ENCODE data around the gene DNAJB1.
"Not testable (repeated sequence)": the region's sequence is repeated elsewhere in the genome, so short reads cannot be mapped to it uniquely, and the experiment has no call there.

DNAJB1 gene

GRCh38 chr19:14565298-14565679, 47.1 kb upstream of the DNAJB1 start:
- no peak overlapping the region for H3K14ac ChIP-seq (ENCODE audit: low read length)
- no peak overlapping the region for H2BK120ac ChIP-seq (ENCODE audit: insufficient read depth, low read length, poor library complexity)
- H3K4me3 ChIP-seq (ENCODE audit: low read depth, low read length): no peak overlapping the region
- peaks cover 3% of the 10 kb centered on the region for H3K79me2 ChIP-seq (ENCODE audit: control insufficient read depth, insufficient read depth, low read length, poor library complexity)
- H2BK12ac ChIP-seq (ENCODE audit: low read length): no peak overlapping the region
- no peak overlapping the region for H3K23ac ChIP-seq (ENCODE audit: low read length)
- no peak overlapping the region for H3K4ac ChIP-seq (ENCODE audit: low read depth, low read length)
- no peak overlapping the region for H3K18ac ChIP-seq (ENCODE audit: low read length)
- no peak overlapping the region for H3K9ac ChIP-seq (ENCODE audit: low read length)
- no peak overlapping the region for H4K91ac ChIP-seq (ENCODE audit: low read depth, low read length)
- H2BK5ac ChIP-seq (ENCODE audit: low read depth, low read length, poor library complexity): no peak overlapping the region
- no peak overlapping the region for H2AK5ac ChIP-seq (ENCODE audit: low read length)
- H2AFZ ChIP-seq (ENCODE audit: insufficient read depth, low read length, poor library complexity): no peak overlapping the region
- H4K8ac ChIP-seq (ENCODE audit: low read depth, low read length): no peak overlapping the region
- H3K27me3 ChIP-seq (ENCODE audit: insufficient read depth, low read length): no peaks in the 10 kb centered on the region
- no peaks in the 10 kb centered on the region for H3K79me1 ChIP-seq (ENCODE audit: low read length)
- H3K4me2 ChIP-seq (ENCODE audit: low read length): no peak overlapping the region
- H3K27ac ChIP-seq (ENCODE audit: low read depth, low read length): no peak overlapping the region
- no peaks in the 10 kb centered on the region for H3K9me3 ChIP-seq (ENCODE audit: insufficient read depth, low read depth, low read length)
- no peak for DNase-seq
- H4K12ac ChIP-seq (ENCODE audit: low read depth, low read length): no peak overlapping the region
- peaks cover 8 to 9% of the 10 kb centered on the region in 2 experiments for H3K4me1 ChIP-seq (ENCODE audit: control insufficient read depth in 1 of 2, insufficient read depth in 2 of 2, low read length in 2 of 2)
- peaks cover 31 to 42% of the 10 kb centered on the region in 2 experiments for H3K36me3 ChIP-seq (ENCODE audit: control insufficient read depth in 1 of 2, insufficient read depth in 2 of 2, low read length in 2 of 2)
- WGBS (ENCODE audit: extremely low coverage, insufficient coverage, insufficient read length): no CpG with 5 or more reads among the region's 22 CpGs

- not testable (repeated sequence) for H2AFZ ChIP-seq (ENCODE audit: insufficient read depth, low read length, poor library complexity); H3K27ac ChIP-seq (ENCODE audit: low read depth, low read length); H2BK120ac ChIP-seq (ENCODE audit: insufficient read depth, low read length, poor library complexity); H3K23ac ChIP-seq (ENCODE audit: low read length); H3K4ac ChIP-seq (ENCODE audit: low read depth, low read length); H3K4me1 ChIP-seq (ENCODE audit: control insufficient read depth in 1 of 2, insufficient read depth in 2 of 2, low read length in 2 of 2); H3K79me1 ChIP-seq (ENCODE audit: low read length); H3K14ac ChIP-seq (ENCODE audit: low read length); H4K12ac ChIP-seq (ENCODE audit: low read depth, low read length); DNase-seq; H3K79me2 ChIP-seq (ENCODE audit: control insufficient read depth, insufficient read depth, low read length, poor library complexity); H3K4me2 ChIP-seq (ENCODE audit: low read length); H3K4me3 ChIP-seq (ENCODE audit: low read depth, low read length); H3K27me3 ChIP-seq (ENCODE audit: insufficient read depth, low read length); H4K91ac ChIP-seq (ENCODE audit: low read depth, low read length); H3K18ac ChIP-seq (ENCODE audit: low read length); H3K9ac ChIP-seq (ENCODE audit: low read length); H2BK12ac ChIP-seq (ENCODE audit: low read length); H3K9me3 ChIP-seq (ENCODE audit: insufficient read depth, low read depth, low read length); H2BK5ac ChIP-seq (ENCODE audit: low read depth, low read length, poor library complexity); H4K8ac ChIP-seq (ENCODE audit: low read depth, low read length); H2AK5ac ChIP-seq (ENCODE audit: low read length)
- no CpG with 5 or more reads among the region's 22 CpGs for WGBS (ENCODE audit: extremely low coverage, insufficient coverage, insufficient read length)
- peaks cover 31 to 42% of the 10 kb centered on the region in 2 experiments for H3K36me3 ChIP-seq (ENCODE audit: control insufficient read depth in 1 of 2, insufficient read depth in 2 of 2, low read length in 2 of 2)
These were observed 46.6 kb upstream of the DNAJB1 start for GRCh38 chr19:14564652-14565297.

- H3K9ac ChIP-seq (ENCODE audit: low read length): no peak overlapping the region
- no peak overlapping the region for H2BK12ac ChIP-seq (ENCODE audit: low read length)
- no peak overlapping the region for H4K91ac ChIP-seq (ENCODE audit: low read depth, low read length)
- H3K36me3 ChIP-seq (ENCODE audit: control insufficient read depth in 1 of 2, insufficient read depth in 2 of 2, low read length in 2 of 2): peaks cover 31 to 42% of the 10 kb centered on the region in 2 experiments
- H3K79me1 ChIP-seq (ENCODE audit: low read length): no peaks in the 10 kb centered on the region
- peaks cover 8 to 9% of the 10 kb centered on the region in 2 experiments for H3K4me1 ChIP-seq (ENCODE audit: control insufficient read depth in 1 of 2, insufficient read depth in 2 of 2, low read length in 2 of 2)
- H3K4me2 ChIP-seq (ENCODE audit: low read length): no peak overlapping the region
- H2AK5ac ChIP-seq (ENCODE audit: low read length): no peak overlapping the region
- no peaks in the 10 kb centered on the region for H3K9me3 ChIP-seq (ENCODE audit: insufficient read depth, low read depth, low read length)
- no peak overlapping the region for H3K23ac ChIP-seq (ENCODE audit: low read length)
- H3K4me3 ChIP-seq (ENCODE audit: low read depth, low read length): no peak overlapping the region
- no peak overlapping the region for H4K8ac ChIP-seq (ENCODE audit: low read depth, low read length)
- H2BK5ac ChIP-seq (ENCODE audit: low read depth, low read length, poor library complexity): no peak overlapping the region
- H4K12ac ChIP-seq (ENCODE audit: low read depth, low read length): no peak overlapping the region
- WGBS (ENCODE audit: extremely low coverage, insufficient coverage, insufficient read length): no CpG with 5 or more reads among the region's 33 CpGs
- no peak overlapping the region for H3K4ac ChIP-seq (ENCODE audit: low read depth, low read length)
- DNase-seq: no peak
- no peak overlapping the region for H3K18ac ChIP-seq (ENCODE audit: low read length)
- no peak overlapping the region for H2AFZ ChIP-seq (ENCODE audit: insufficient read depth, low read length, poor library complexity)
- no peak overlapping the region for H2BK120ac ChIP-seq (ENCODE audit: insufficient read depth, low read length, poor library complexity)
- no peak overlapping the region for H3K14ac ChIP-seq (ENCODE audit: low read length)
- H3K27ac ChIP-seq (ENCODE audit: low read depth, low read length): no peak overlapping the region
- H3K79me2 ChIP-seq (ENCODE audit: control insufficient read depth, insufficient read depth, low read length, poor library complexity): peaks cover 3% of the 10 kb centered on the region
- H3K27me3 ChIP-seq (ENCODE audit: insufficient read depth, low read length): no peaks in the 10 kb centered on the region
These were observed 45.9 kb upstream of the DNAJB1 start for GRCh38 chr19:14563989-14564651.

- Histone ChIP-seq H3K4me1 (ENCODE audit: control insufficient read depth in 1 of 2, insufficient read depth in 2 of 2, low read length in 2 of 2) (peaks cover 8 to 9% of the 10 kb centered on the region in 2 experiments), H3K27ac (ENCODE audit: low read depth, low read length) (no peak overlapping the region), H3K4me3 (ENCODE audit: low read depth, low read length) (no peak overlapping the region), H4K12ac (ENCODE audit: low read depth, low read length) (no peak overlapping the region), H2AFZ (ENCODE audit: insufficient read depth, low read length, poor library complexity) (no peak overlapping the region), H3K36me3 (ENCODE audit: control insufficient read depth in 1 of 2, insufficient read depth in 2 of 2, low read length in 2 of 2) (peaks cover 31 to 42% of the 10 kb centered on the region in 2 experiments), H3K79me1 (ENCODE audit: low read length) (no peaks in the 10 kb centered on the region), H3K14ac (ENCODE audit: low read length) (no peak overlapping the region), H2AK5ac (ENCODE audit: low read length) (no peak overlapping the region), H3K18ac (ENCODE audit: low read length) (no peak overlapping the region), H3K23ac (ENCODE audit: low read length) (no peak overlapping the region), H3K4ac (ENCODE audit: low read depth, low read length) (no peak overlapping the region), H3K79me2 (ENCODE audit: control insufficient read depth, insufficient read depth, low read length, poor library complexity) (peaks cover 3% of the 10 kb centered on the region), H3K9ac (ENCODE audit: low read length) (no peak overlapping the region), H3K27me3 (ENCODE audit: insufficient read depth, low read length) (no peaks in the 10 kb centered on the region), H4K91ac (ENCODE audit: low read depth, low read length) (no peak overlapping the region), H3K9me3 (ENCODE audit: insufficient read depth, low read depth, low read length) (no peaks in the 10 kb centered on the region), H2BK120ac (ENCODE audit: insufficient read depth, low read length, poor library complexity) (no peak overlapping the region), H3K4me2 (ENCODE audit: low read length) (no peak overlapping the region), H2BK12ac (ENCODE audit: low read length) (no peak overlapping the region), H4K8ac (ENCODE audit: low read depth, low read length) (no peak overlapping the region), H2BK5ac (ENCODE audit: low read depth, low read length, poor library complexity) (no peak overlapping the region)
- no peak for DNase-seq
- no CpG with 5 or more reads among the region's 16 CpGs for WGBS (ENCODE audit: extremely low coverage, insufficient coverage, insufficient read length)
These were observed 45.4 kb upstream of the DNAJB1 start for GRCh38 chr19:14563590-14563926.
